Nephron progenitor cell (in vitro differentiated cells): ENCODE measurements around the gene HDAC9.

ENCODE experiments used
- DNase-seq: peaks from one replicate; pipeline ENCODE4 v3.0.0; 2021
- H3K27ac Mint-ChIP-seq: 2 replicates; pipeline ENCODE4 v1.8.0; 2021; ENCODE audit warnings: mild to moderate bottlenecking, moderate library complexity, mixed read lengths
- H3K27me3 Mint-ChIP-seq: 2 replicates; pipeline ENCODE4 v1.8.0; 2021; ENCODE audit warnings: mild to moderate bottlenecking, low read depth, mixed read lengths; ENCODE audit not compliant: poor library complexity
- H3K36me3 Mint-ChIP-seq: 2 replicates; pipeline ENCODE4 v1.8.0; 2021; ENCODE audit warnings: low read depth, mixed read lengths
- H3K4me1 Mint-ChIP-seq: 2 replicates; pipeline ENCODE4 v1.8.0; 2021; ENCODE audit warnings: mixed read lengths
- H3K4me3 Mint-ChIP-seq: 2 replicates; pipeline ENCODE4 v1.8.0; 2021; ENCODE audit warnings: mild to moderate bottlenecking, moderate library complexity, mixed read lengths
- H3K9me3 Mint-ChIP-seq: 2 replicates; pipeline ENCODE4 v1.8.0; 2021; ENCODE audit warnings: mild to moderate bottlenecking, moderate library complexity, mixed read lengths
- TF ChIP-seq, protein P1 (sequence below): fragments of 200-600 bp; sonication (generic); IDR thresholded peaks from 2 replicates; pipeline ENCODE4 v1.5.0; 2021; ENCODE audit warnings: antibody characterized with exemption

The HDAC9 gene

GRCh38 chr7:18535810-18536415 is 40.4 kb downstream of the HDAC9 start:
- no peak overlapping the region for H3K27ac Mint-ChIP-seq

GRCh38 chr7:18536486-18536885 is 40.9 kb downstream of the HDAC9 start:
- no peak for DNase-seq
- Mint-ChIP-seq H3K27ac (no peak overlapping the region), H3K27me3 (peaks cover 9% of the 10 kb centered on the region), H3K9me3 (no peaks in the 10 kb centered on the region), H3K36me3 (no peaks in the 10 kb centered on the region), H3K4me3 (no peak overlapping the region), H3K4me1 (peaks cover 12% of the 10 kb centered on the region)
- TF ChIP-seq, protein P1, sequence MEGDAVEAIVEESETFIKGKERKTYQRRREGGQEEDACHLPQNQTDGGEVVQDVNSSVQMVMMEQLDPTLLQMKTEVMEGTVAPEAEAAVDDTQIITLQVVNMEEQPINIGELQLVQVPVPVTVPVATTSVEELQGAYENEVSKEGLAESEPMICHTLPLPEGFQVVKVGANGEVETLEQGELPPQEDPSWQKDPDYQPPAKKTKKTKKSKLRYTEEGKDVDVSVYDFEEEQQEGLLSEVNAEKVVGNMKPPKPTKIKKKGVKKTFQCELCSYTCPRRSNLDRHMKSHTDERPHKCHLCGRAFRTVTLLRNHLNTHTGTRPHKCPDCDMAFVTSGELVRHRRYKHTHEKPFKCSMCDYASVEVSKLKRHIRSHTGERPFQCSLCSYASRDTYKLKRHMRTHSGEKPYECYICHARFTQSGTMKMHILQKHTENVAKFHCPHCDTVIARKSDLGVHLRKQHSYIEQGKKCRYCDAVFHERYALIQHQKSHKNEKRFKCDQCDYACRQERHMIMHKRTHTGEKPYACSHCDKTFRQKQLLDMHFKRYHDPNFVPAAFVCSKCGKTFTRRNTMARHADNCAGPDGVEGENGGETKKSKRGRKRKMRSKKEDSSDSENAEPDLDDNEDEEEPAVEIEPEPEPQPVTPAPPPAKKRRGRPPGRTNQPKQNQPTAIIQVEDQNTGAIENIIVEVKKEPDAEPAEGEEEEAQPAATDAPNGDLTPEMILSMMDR, result no peak

More at GRCh38 chr7:18535810-18536415, 40.4 kb downstream of the HDAC9 start:
- Mint-ChIP-seq H3K27me3 (peaks cover 9% of the 10 kb centered on the region), H3K9me3 (no peaks in the 10 kb centered on the region), H3K4me3 (no peak overlapping the region), H3K4me1 (peaks cover 12% of the 10 kb centered on the region), H3K36me3 (no peaks in the 10 kb centered on the region)
- TF ChIP-seq, protein P1, result no peak
- no peak for DNase-seq

GRCh38 chr7:18538554-18539250 is 43.2 kb downstream of the HDAC9 start:
- no peak overlapping the region for H3K4me3 Mint-ChIP-seq
- H3K4me1 Mint-ChIP-seq, result peaks cover 12% of the 10 kb centered on the region
- no peaks in the 10 kb centered on the region for H3K36me3 Mint-ChIP-seq
- TF ChIP-seq, protein P1, result no peak
- no peak overlapping the region for H3K27ac Mint-ChIP-seq
- peaks cover 5% of the 10 kb centered on the region for H3K27me3 Mint-ChIP-seq
- DNase-seq, result no peak
- no peaks in the 10 kb centered on the region for H3K9me3 Mint-ChIP-seq

DNA sequence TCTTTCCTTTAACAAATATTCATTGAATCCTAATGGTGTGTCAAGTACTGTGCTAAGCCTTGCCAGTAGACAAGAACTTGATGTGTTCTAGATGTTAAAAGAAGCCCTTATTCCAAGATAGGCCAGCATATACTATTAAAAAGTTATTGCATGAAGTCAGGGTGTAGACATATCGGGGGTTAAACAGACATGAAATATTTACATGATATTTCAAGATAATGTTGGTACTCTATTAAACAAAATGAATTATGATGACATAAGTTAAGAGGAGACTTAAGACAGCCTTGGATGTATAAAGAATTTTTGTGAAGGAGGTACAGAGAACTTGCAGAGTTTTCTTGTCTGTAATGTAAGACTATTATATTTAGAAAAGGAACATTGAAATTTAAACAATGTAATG is 44.8 kb downstream of the HDAC9 start:
- Mint-ChIP-seq H3K27ac (no peak overlapping the region), H3K27me3 (no peaks in the 10 kb centered on the region), H3K4me3 (no peak overlapping the region), H3K4me1 (peaks cover 5% of the 10 kb centered on the region), H3K9me3 (no peaks in the 10 kb centered on the region), H3K36me3 (no peaks in the 10 kb centered on the region)
- TF ChIP-seq, protein P1, result no peak
- DNase-seq, result no peak

DNA sequence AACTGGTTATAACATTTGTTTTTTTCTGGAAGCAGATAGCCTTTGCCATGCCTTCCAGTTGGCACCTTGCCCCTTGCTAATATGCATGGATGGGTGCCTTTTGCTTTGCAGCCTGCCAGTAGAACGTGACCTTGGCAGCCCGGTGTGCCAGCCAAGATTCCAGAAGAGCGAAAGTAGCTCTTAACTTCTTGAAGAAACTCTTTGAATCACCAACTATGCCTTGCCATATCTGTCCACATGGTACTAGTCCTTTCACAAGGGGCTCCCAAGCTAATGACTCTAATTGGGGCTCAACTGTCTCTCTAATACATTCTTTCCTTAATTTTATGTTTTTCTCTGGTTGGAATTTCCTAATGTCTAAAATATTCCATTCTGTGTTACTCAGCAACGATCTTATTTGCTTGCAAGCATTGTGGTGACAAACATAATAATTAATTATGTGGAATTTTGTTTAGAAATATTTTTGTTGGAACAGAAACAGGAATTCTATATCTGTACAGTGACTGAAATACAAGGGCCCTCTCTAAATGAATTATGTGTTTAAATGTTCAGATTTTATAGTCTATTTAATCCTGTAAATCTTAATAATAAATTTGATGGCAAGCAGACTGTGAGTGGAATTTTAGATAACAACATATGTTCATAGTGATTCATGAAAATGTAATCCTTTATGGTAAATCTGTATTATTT is 45.8 kb downstream of the HDAC9 start:
- Mint-ChIP-seq H3K27ac (no peak overlapping the region), H3K4me3 (no peak overlapping the region), H3K36me3 (no peaks in the 10 kb centered on the region)

More for the DNA sequence above, 45.8 kb downstream of the HDAC9 start:
- no peaks in the 10 kb centered on the region for H3K27me3 Mint-ChIP-seq
- H3K4me1 Mint-ChIP-seq, result peaks cover under 1% of the 10 kb centered on the region
- DNase-seq, result no peak
- H3K9me3 Mint-ChIP-seq, result no peaks in the 10 kb centered on the region
- TF ChIP-seq, protein P1, result no peak
